Measurements from ENCODE around the gene ZNF865. TPM values are rescaled to one million over a fixed set of nuclear protein-coding genes. Genes with fewer than 3 reads are reported as not detected.

The ZNF865 gene
- total RNA-seq, 2 experiments from 2014 or later: 10.5 to 10.7 TPM

GRCh38 chr19:55650126-55650557 lies 44.7 kb downstream of the ZNF865 start:
- Mint-ChIP-seq H3K27ac (peak overlapping the region; percentile 70), H3K27me3 (peaks cover 5% of the 10 kb centered on the region), H3K36me3 (peaks cover 26% of the 10 kb centered on the region), H3K4me1 (peaks cover 40% of the 10 kb centered on the region), H3K4me3 (peak overlapping the region; percentile 57), H3K9me3 (no peaks in the 10 kb centered on the region)
- no peak for DNase-seq

- no peak for DNase-seq
- peaks cover 34% of the 10 kb centered on the region for H3K4me1 Mint-ChIP-seq
- peak overlapping the region; percentile 70 for H3K27ac Mint-ChIP-seq
- H3K9me3 Mint-ChIP-seq: no peaks in the 10 kb centered on the region
- peaks cover 5% of the 10 kb centered on the region for H3K27me3 Mint-ChIP-seq
- H3K4me3 Mint-ChIP-seq: peak overlapping the region; percentile 57
- peaks cover 25% of the 10 kb centered on the region for H3K36me3 Mint-ChIP-seq
These were observed 45.3 kb downstream of the ZNF865 start for GRCh38 chr19:55650602-55651230.

- H3K9me3 Mint-ChIP-seq: no peaks in the 10 kb centered on the region
- H3K27me3 Mint-ChIP-seq: peaks cover 5% of the 10 kb centered on the region
- no peak overlapping the region for H3K4me3 Mint-ChIP-seq
- DNase-seq: no peak
- H3K27ac Mint-ChIP-seq: no peak overlapping the region
- peaks cover 34% of the 10 kb centered on the region for H3K4me1 Mint-ChIP-seq
- peaks cover 28% of the 10 kb centered on the region for H3K36me3 Mint-ChIP-seq
These were observed 45.8 kb downstream of the ZNF865 start for GRCh38 chr19:55651236-55651635.

GRCh38 chr19:55652311-55653128 lies 47.1 kb downstream of the ZNF865 start:
- H3K27ac Mint-ChIP-seq: peak overlapping the region; percentile 19
- DNase-seq: no peak
- no peaks in the 10 kb centered on the region for H3K9me3 Mint-ChIP-seq
- peaks cover 34% of the 10 kb centered on the region for H3K36me3 Mint-ChIP-seq
- H3K4me1 Mint-ChIP-seq: peaks cover 32% of the 10 kb centered on the region
- peaks cover 5% of the 10 kb centered on the region for H3K27me3 Mint-ChIP-seq
- peak overlapping the region; percentile 43 for H3K4me3 Mint-ChIP-seq

GRCh38 chr19:55653651-55654322 lies 48.3 kb downstream of the ZNF865 start:
- Mint-ChIP-seq H3K27ac (peak overlapping the region; percentile 95), H3K4me3 (peak overlapping the region; percentile 85), H3K4me1 (peaks cover 36% of the 10 kb centered on the region), H3K27me3 (peaks cover 5% of the 10 kb centered on the region), H3K9me3 (no peaks in the 10 kb centered on the region), H3K36me3 (peaks cover 40% of the 10 kb centered on the region)
- DNase-seq: peak; percentile 94

- H3K4me3 Mint-ChIP-seq: peak overlapping the region; percentile 85
- peak overlapping the region; percentile 95 for H3K27ac Mint-ChIP-seq
- DNase-seq: peak; percentile 98
- peaks cover 41% of the 10 kb centered on the region for H3K36me3 Mint-ChIP-seq
- H3K4me1 Mint-ChIP-seq: peaks cover 33% of the 10 kb centered on the region
- peaks cover 5% of the 10 kb centered on the region for H3K27me3 Mint-ChIP-seq
- no peaks in the 10 kb centered on the region for H3K9me3 Mint-ChIP-seq
These were observed 48.9 kb downstream of the ZNF865 start for GRCh38 chr19:55654323-55654867.

GRCh38 chr19:55654868-55655647 lies 49.6 kb downstream of the ZNF865 start, which contains the start of gene U2AF2:
U2AF2 (plus strand) TSS chr19:55655035; CDS start chr19:55655105, 70 bp downstream.
- DNase-seq: peak; percentile 94
- Mint-ChIP-seq H3K27me3 (peaks cover 5% of the 10 kb centered on the region), H3K36me3 (peaks cover 40% of the 10 kb centered on the region), H3K4me3 (peak within 1 kb of the TSS; percentile 85), H3K9me3 (no peaks in the 10 kb centered on the region), H3K27ac (peak within 1 kb of the TSS; percentile 95), H3K4me1 (peaks cover 28% of the 10 kb centered on the region)

- no peaks in the 10 kb centered on the region for H3K9me3 Mint-ChIP-seq
- peak overlapping the region; percentile 85 for H3K4me3 Mint-ChIP-seq
- no peak for DNase-seq
- H3K27me3 Mint-ChIP-seq: peaks cover 5% of the 10 kb centered on the region
- H3K4me1 Mint-ChIP-seq: peaks cover 26% of the 10 kb centered on the region
- H3K36me3 Mint-ChIP-seq: peaks cover 40% of the 10 kb centered on the region
- peak overlapping the region; percentile 95 for H3K27ac Mint-ChIP-seq
These were observed 50.2 kb downstream of the ZNF865 start for GRCh38 chr19:55655648-55656040.

- H3K4me1 Mint-ChIP-seq: peaks cover 26% of the 10 kb centered on the region
- H3K27ac Mint-ChIP-seq: peak overlapping the region; percentile 95
- no peaks in the 10 kb centered on the region for H3K9me3 Mint-ChIP-seq
- no peak for DNase-seq
- peak overlapping the region; percentile 85 for H3K4me3 Mint-ChIP-seq
- H3K36me3 Mint-ChIP-seq: peaks cover 39% of the 10 kb centered on the region
- H3K27me3 Mint-ChIP-seq: peaks cover 5% of the 10 kb centered on the region
These were observed 51.1 kb downstream of the ZNF865 start for GRCh38 chr19:55656552-55656951.

- peaks cover 5% of the 10 kb centered on the region for H3K27me3 Mint-ChIP-seq
- peaks cover 42% of the 10 kb centered on the region for H3K36me3 Mint-ChIP-seq
- no peak for DNase-seq
- peak overlapping the region; percentile 95 for H3K27ac Mint-ChIP-seq
- peak overlapping the region; percentile 85 for H3K4me3 Mint-ChIP-seq
- H3K9me3 Mint-ChIP-seq: no peaks in the 10 kb centered on the region
- H3K4me1 Mint-ChIP-seq: peaks cover 30% of the 10 kb centered on the region
These were observed 51.7 kb downstream of the ZNF865 start for GRCh38 chr19:55656988-55657747.

- Mint-ChIP-seq H3K27ac (peak overlapping the region; percentile 79), H3K36me3 (peaks cover 54% of the 10 kb centered on the region), H3K27me3 (peaks cover 2% of the 10 kb centered on the region), H3K4me1 (peaks cover 35% of the 10 kb centered on the region), H3K9me3 (no peaks in the 10 kb centered on the region), H3K4me3 (no peak overlapping the region)
- no peak for DNase-seq
These were observed 53.5 kb downstream of the ZNF865 start for GRCh38 chr19:55658846-55659459.

GRCh38 chr19:55659822-55660221 lies 54.4 kb downstream of the ZNF865 start:
- DNase-seq: no peak
- H3K36me3 Mint-ChIP-seq: peaks cover 54% of the 10 kb centered on the region
- H3K9me3 Mint-ChIP-seq: no peaks in the 10 kb centered on the region
- peak overlapping the region; percentile 54 for H3K4me3 Mint-ChIP-seq
- H3K27me3 Mint-ChIP-seq: no peaks in the 10 kb centered on the region
- H3K27ac Mint-ChIP-seq: peak overlapping the region; percentile 79
- H3K4me1 Mint-ChIP-seq: peaks cover 35% of the 10 kb centered on the region

GRCh38 chr19:55660404-55660803 lies 55.0 kb downstream of the ZNF865 start:
- no peaks in the 10 kb centered on the region for H3K27me3 Mint-ChIP-seq
- DNase-seq: no peak
- peak overlapping the region; percentile 42 for H3K27ac Mint-ChIP-seq
- H3K4me1 Mint-ChIP-seq: peaks cover 35% of the 10 kb centered on the region
- H3K9me3 Mint-ChIP-seq: no peaks in the 10 kb centered on the region
- H3K4me3 Mint-ChIP-seq: no peak overlapping the region
- peaks cover 53% of the 10 kb centered on the region for H3K36me3 Mint-ChIP-seq
